CD4-positive, alpha-beta T cell treated with Interferon alpha-2 for 1 hour (primary cell): ENCODE results near the gene ARHGAP26.
A peak's percentile ranks its signal among the peaks of the same experiment; 100 is the strongest.

Experiments used
- DNase-seq, 2 donors: peaks; one replicate each; pipeline ENCODE4 v3.0.0-alpha.2; 2020 to 2022

The ARHGAP26 gene

GRCh38 chr5:142785206-142785605 lies 15.0 kb downstream of the ARHGAP26 start:
- no peak for DNase-seq

- DNase-seq, result no peak
Observed at GRCh38 chr5:142789206-142789605, 19.0 kb downstream of the ARHGAP26 start.

GRCh38 chr5:142792012-142792864 lies 22.1 kb downstream of the ARHGAP26 start:
- no peak for DNase-seq

GRCh38 chr5:142792865-142793232 lies 22.7 kb downstream of the ARHGAP26 start:
- no peak for DNase-seq

GRCh38 chr5:142794537-142794936 lies 24.4 kb downstream of the ARHGAP26 start:
- DNase-seq, result no peak

GRCh38 chr5:142795251-142795650 lies 25.1 kb downstream of the ARHGAP26 start:
- DNase-seq, result peak; percentile 35 to 55

- DNase-seq, result no peak
Observed at GRCh38 chr5:142796492-142797109, 26.4 kb downstream of the ARHGAP26 start.

- no peak for DNase-seq
Observed at GRCh38 chr5:142797420-142797819, 27.2 kb downstream of the ARHGAP26 start.

GRCh38 chr5:142798099-142798770 lies 28.1 kb downstream of the ARHGAP26 start:
- peak; percentile 60 to 75 for DNase-seq

GRCh38 chr5:142800776-142801494 lies 30.8 kb downstream of the ARHGAP26 start:
- peak; percentile 48 to 57 for DNase-seq

- DNase-seq, result no peak
Observed at GRCh38 chr5:142801495-142801871, 31.3 kb downstream of the ARHGAP26 start.

GRCh38 chr5:142803428-142804125 lies 33.4 kb downstream of the ARHGAP26 start:
- peak; percentile 24 to 70 for DNase-seq

- DNase-seq, result no peak
Observed at GRCh38 chr5:142805339-142805738, 35.2 kb downstream of the ARHGAP26 start.

GRCh38 chr5:142806841-142807267 lies 36.7 kb downstream of the ARHGAP26 start:
- DNase-seq, result no peak

GRCh38 chr5:142807372-142807911 lies 37.3 kb downstream of the ARHGAP26 start:
- no peak for DNase-seq

GRCh38 chr5:142808878-142809598 lies 38.9 kb downstream of the ARHGAP26 start:
- no peak for DNase-seq

GRCh38 chr5:142810081-142810480 lies 39.9 kb downstream of the ARHGAP26 start:
- DNase-seq, result no peak

GRCh38 chr5:142810743-142811290 lies 40.6 kb downstream of the ARHGAP26 start:
- DNase-seq, result no peak

- DNase-seq, result no peak
Observed at GRCh38 chr5:142811866-142812557, 41.8 kb downstream of the ARHGAP26 start.

GRCh38 chr5:142813220-142813619 lies 43.0 kb downstream of the ARHGAP26 start:
- no peak for DNase-seq
